Suprapubic skin (tissue), 4 donors: ENCODE results near the gene CYTH1.

Experiments
- EP300 ChIP-seq: sonication (generic); formaldehyde crosslinking; IDR thresholded peaks from one replicate; pipeline ENCODE4 v1.6.1; 2017; ENCODE audit warnings: antibody characterized with exemption
- POLR2A ChIP-seq, 2 donors: fragments of 450-650 bp; IDR thresholded peaks; one replicate each; pipeline ENCODE4 v1.6.1; 2017; ENCODE audit warnings: antibody characterized with exemption in 2 of 2, mild to moderate bottlenecking in 2 of 2, moderate library complexity in 2 of 2
- POLR2AphosphoS5 ChIP-seq, 3 donors: sonication (generic); formaldehyde crosslinking; IDR thresholded peaks; one replicate each; pipeline ENCODE4 v1.6.1; 2017; ENCODE audit warnings: antibody characterized with exemption in 3 of 3
- TF ChIP-seq, protein P1 (sequence below), 2 donors: fragments of 200-600 bp in 1 of 2; fragments of 450-650 bp in 1 of 2; sonication (generic) in 1 of 2; IDR thresholded peaks; one replicate each; pipeline ENCODE4 v1.5.1; 2016 to 2019; ENCODE audit warnings: antibody characterized with exemption in 2 of 2, mild to moderate bottlenecking in 1 of 2, moderate library complexity in 1 of 2

DNA sequence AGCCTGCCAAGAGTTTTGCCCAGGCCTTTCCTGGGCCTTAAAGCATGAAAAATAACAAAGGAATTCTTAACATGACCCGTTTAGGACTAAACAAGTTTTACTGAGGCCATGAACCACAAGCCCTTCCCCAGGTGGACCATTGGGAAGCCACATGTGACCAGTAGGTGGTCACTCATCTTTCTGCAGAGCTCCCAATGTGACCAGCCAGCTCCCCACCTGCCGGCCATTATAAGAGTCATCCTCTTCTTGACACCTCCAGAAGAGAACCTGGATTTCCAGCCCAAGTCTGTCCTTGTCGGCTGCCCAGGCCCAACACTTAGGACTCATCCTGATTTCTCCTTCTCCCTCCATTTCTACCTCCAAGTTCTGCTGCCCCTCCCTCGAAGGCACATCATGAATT lies 113.2 kb downstream of the CYTH1 start:
- TF ChIP-seq, protein P1, sequence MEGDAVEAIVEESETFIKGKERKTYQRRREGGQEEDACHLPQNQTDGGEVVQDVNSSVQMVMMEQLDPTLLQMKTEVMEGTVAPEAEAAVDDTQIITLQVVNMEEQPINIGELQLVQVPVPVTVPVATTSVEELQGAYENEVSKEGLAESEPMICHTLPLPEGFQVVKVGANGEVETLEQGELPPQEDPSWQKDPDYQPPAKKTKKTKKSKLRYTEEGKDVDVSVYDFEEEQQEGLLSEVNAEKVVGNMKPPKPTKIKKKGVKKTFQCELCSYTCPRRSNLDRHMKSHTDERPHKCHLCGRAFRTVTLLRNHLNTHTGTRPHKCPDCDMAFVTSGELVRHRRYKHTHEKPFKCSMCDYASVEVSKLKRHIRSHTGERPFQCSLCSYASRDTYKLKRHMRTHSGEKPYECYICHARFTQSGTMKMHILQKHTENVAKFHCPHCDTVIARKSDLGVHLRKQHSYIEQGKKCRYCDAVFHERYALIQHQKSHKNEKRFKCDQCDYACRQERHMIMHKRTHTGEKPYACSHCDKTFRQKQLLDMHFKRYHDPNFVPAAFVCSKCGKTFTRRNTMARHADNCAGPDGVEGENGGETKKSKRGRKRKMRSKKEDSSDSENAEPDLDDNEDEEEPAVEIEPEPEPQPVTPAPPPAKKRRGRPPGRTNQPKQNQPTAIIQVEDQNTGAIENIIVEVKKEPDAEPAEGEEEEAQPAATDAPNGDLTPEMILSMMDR (IDR thresholded peaks at IDR 0.05) = no peak
- TF ChIP-seq POLR2A (IDR thresholded peaks at IDR 0.05) = no peak
- no peak for TF ChIP-seq POLR2AphosphoS5 (IDR thresholded peaks at IDR 0.05)
- TF ChIP-seq EP300 = no peak
